ENCODE results near the gene USF2.

- TF ChIP-seq CTCF (IDR thresholded peaks at IDR 0.05) (no peak), ZFX (IDR thresholded peaks at IDR 0.05; ENCODE audit: borderline replicate concordance) (no peak)
Measured at GRCh38 chr19:35253316-35254286, 15.2 kb upstream of the USF2 start.

Measured in 22Rv1 (cell line).